Measurements from ENCODE around the gene SLC37A1.

DNA sequence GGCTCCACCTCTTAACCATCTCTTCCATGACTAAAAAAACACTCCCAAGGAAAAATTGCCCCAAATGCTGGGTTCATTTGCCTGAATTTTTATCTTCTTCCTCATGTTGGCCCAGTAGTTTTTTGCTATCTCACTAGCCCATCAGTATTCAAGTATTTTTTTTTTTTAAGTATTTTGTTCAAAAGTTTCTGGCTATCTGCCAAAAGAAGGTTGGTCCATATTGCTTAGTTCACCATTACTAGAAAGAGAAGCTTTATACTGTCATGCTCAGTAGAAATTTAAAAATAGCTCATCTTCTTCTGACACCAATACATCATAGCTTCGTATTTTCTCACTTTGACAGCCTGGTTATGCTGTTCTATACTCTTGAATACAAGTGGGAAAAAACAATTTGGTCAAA, 98.7 kb downstream of the SLC37A1 start:
- TF ChIP-seq, protein P1, sequence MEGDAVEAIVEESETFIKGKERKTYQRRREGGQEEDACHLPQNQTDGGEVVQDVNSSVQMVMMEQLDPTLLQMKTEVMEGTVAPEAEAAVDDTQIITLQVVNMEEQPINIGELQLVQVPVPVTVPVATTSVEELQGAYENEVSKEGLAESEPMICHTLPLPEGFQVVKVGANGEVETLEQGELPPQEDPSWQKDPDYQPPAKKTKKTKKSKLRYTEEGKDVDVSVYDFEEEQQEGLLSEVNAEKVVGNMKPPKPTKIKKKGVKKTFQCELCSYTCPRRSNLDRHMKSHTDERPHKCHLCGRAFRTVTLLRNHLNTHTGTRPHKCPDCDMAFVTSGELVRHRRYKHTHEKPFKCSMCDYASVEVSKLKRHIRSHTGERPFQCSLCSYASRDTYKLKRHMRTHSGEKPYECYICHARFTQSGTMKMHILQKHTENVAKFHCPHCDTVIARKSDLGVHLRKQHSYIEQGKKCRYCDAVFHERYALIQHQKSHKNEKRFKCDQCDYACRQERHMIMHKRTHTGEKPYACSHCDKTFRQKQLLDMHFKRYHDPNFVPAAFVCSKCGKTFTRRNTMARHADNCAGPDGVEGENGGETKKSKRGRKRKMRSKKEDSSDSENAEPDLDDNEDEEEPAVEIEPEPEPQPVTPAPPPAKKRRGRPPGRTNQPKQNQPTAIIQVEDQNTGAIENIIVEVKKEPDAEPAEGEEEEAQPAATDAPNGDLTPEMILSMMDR (IDR thresholded peaks at IDR 0.05), result no peak
- TF ChIP-seq POLR2A (IDR thresholded peaks at IDR 0.05), result no peak
